Common myeloid progenitor, CD34-positive (primary cell): ENCODE results near the gene BEND3. TPM values are rescaled to one million over a fixed set of nuclear protein-coding genes. Genes with fewer than 3 reads are reported as not detected.
"Not testable (repeated sequence)": the region's sequence is repeated elsewhere in the genome, so short reads cannot be mapped to it uniquely, and the experiment has no call there.

Source experiments
- CTCF ChIA-PET: fragments of 350-600 bp; sonication (Branson Sonifier 250); formaldehyde crosslinking; loops from one replicate; lab custom pipeline; 2021; ENCODE audit warnings: antibody characterized with exemption; lab: Charles Lee
- POLR2A ChIA-PET: fragments of 350-600 bp; sonication (Branson Sonifier 250); formaldehyde crosslinking; loops from one replicate; lab custom pipeline; 2021; ENCODE audit warnings: antibody characterized with exemption; lab: Charles Lee
- DNase-seq, 3 donors: peaks; one replicate each; pipeline versions ENCODE4 v3.0.0 to v3.0.0-alpha.2; 2013
- H3K27ac ChIP-seq, 2 experiments: 1 replicate in 1 of 2; 2 replicates in 1 of 2; pipeline ENCODE4 v1.7.0; 2013; ENCODE audit warnings: inconsistent platforms in 2 of 2, low read length in 2 of 2, mild to moderate bottlenecking in 2 of 2, low read depth in 1 of 2, moderate library complexity in 1 of 2; ENCODE audit not compliant: severe bottlenecking in 2 of 2, insufficient read depth in 1 of 2, poor library complexity in 1 of 2
- H3K27me3 ChIP-seq, 5 experiments: replicated peaks in 2 of 5; 1 replicate in 3 of 5; 2 replicates in 2 of 5; pipeline versions ENCODE4 v1.6.1 to v1.7.0; 2013; ENCODE audit warnings: low read length in 4 of 5, mild to moderate bottlenecking in 2 of 5, moderate library complexity in 2 of 5, inconsistent platforms in 1 of 5; ENCODE audit not compliant: insufficient read depth in 5 of 5, control insufficient read depth in 4 of 5
- H3K36me3 ChIP-seq, 4 experiments: 1 replicate in 2 of 4; 2 replicates in 2 of 4; pipeline versions ENCODE4 v1.6.1 to v1.7.0; 2013; ENCODE audit warnings: low read length in 3 of 4, control low read depth in 1 of 4, mild to moderate bottlenecking in 1 of 4; ENCODE audit not compliant: control insufficient read depth in 4 of 4, insufficient read depth in 4 of 4
- H3K4me1 ChIP-seq, 4 experiments: 1 replicate in 3 of 4; 2 replicates in 1 of 4; pipeline versions ENCODE4 v1.6.1 to v1.7.1; 2013; ENCODE audit warnings: low read length in 3 of 4, mild to moderate bottlenecking in 3 of 4, control low read depth in 1 of 4, inconsistent platforms in 1 of 4, moderate library complexity in 1 of 4; ENCODE audit not compliant: control insufficient read depth in 4 of 4, insufficient read depth in 4 of 4; ENCODE audit errors: control extremely low read depth in 1 of 4
- H3K4me3 ChIP-seq, 7 experiments: 1 replicate in 4 of 7; 2 replicates in 3 of 7; pipeline versions ENCODE4 v1.5.1 to v1.7.0; 2013; ENCODE audit warnings: mild to moderate bottlenecking in 7 of 7, low read length in 6 of 7, moderate library complexity in 6 of 7, inconsistent platforms in 2 of 7, low read depth in 2 of 7, control low read depth in 1 of 7; ENCODE audit not compliant: insufficient read depth in 4 of 7, control insufficient read depth in 1 of 7; ENCODE audit errors: extremely low read depth in 1 of 7
- H3K9me3 ChIP-seq, 5 experiments: 1 replicate in 4 of 5; 2 replicates in 1 of 5; pipeline versions ENCODE4 v1.6.1 to v1.7.1; 2013; ENCODE audit warnings: low read length in 4 of 5, mild to moderate bottlenecking in 2 of 5, inconsistent platforms in 1 of 5, low read depth in 1 of 5, moderate library complexity in 1 of 5; ENCODE audit not compliant: control insufficient read depth in 4 of 5, insufficient read depth in 2 of 5; ENCODE audit errors: control extremely low read depth in 1 of 5
- WGBS: methylation state at CpG from one replicate; pipeline ENCODE4 v1.1.5; 2013; ENCODE audit not compliant: insufficient coverage; 5-methylcytosine and 5-hydroxymethylcytosine counted together
- polyA plus RNA-seq: library from polyadenylated mRNA; unstranded; fragments of 120-200 nt; gene quantifications from one replicate; pipeline ENCODE4 v1.2.1, GENCODE V29; 2013

The BEND3 gene
- polyA plus RNA-seq, result 0.66 TPM

- peak in 2 of 3 donors; percentile 54 to 59 for DNase-seq
- Histone ChIP-seq H3K27ac (no peak within 1 kb of the TSS), H3K9me3 (no peaks in the 10 kb centered on the region), H3K36me3 (no peaks in the 10 kb centered on the region), H3K4me3 (peak within 1 kb of the TSS; percentile 47 to 78 (median 69)), H3K27me3 (peaks cover 0 to 28% (median 8%) of the 10 kb centered on the region in 5 experiments), H3K4me1 (peaks cover 4 to 43% (median 25%) of the 10 kb centered on the region in 4 experiments)
- POLR2A ChIA-PET, result no interaction called here
- WGBS, result 0% methylated on average over 49 of the region's 109 CpGs
- CTCF ChIA-PET, result interaction anchor here (0.7 to 1.9 kb wide), 5 partner anchors 14 to 605 kb away, joined by 3 to 5 read pairs (median 3); partner anchors contain the start of gene MTRES1
These were observed at the start of gene BEND3 for GRCh38 chr6:107114926-107115694. Gene BEND3, minus strand, starts transcription at chr6:107115515. Its CDS starts 16,230 bp downstream, at chr6:107099285.

- WGBS, result no CpG with 5 or more reads among the region's 5 CpGs
- H3K27me3 ChIP-seq, POLR2A ChIA-PET, H3K36me3 ChIP-seq, H3K9me3 ChIP-seq, H3K4me1 ChIP-seq, CTCF ChIA-PET, H3K4me3 ChIP-seq, H3K27ac ChIP-seq, DNase-seq: not testable (repeated sequence)
These were observed 49.0 kb upstream of the BEND3 start for GRCh38 chr6:107164299-107164698.

DNA sequence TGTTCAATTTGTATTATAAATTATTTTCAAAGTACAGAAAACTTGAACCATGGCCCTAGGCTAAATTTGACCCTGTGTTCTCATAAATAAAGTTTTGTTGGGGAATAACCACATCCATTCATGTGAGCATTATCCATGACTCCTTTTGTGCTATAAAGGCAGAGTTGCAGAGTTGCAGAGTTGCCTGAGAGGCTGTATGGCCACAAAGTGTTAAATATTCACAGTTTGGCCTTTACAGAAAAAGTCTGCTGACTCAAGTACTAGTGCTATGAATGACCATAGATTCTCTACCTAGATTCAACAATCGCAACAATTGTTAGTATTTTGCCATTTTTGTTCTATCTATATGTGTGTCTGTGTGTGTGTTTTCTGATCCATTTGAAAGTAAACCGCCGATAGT is 46.2 kb upstream of the BEND3 start:
- WGBS, result 100% methylated on average over 2 of the region's 3 CpGs
- no peak for DNase-seq
- Histone ChIP-seq H3K27ac (no peak overlapping the region), H3K4me1 (no peaks in the 10 kb centered on the region), H3K27me3 (no peaks in the 10 kb centered on the region), H3K4me3 (no peak overlapping the region), H3K36me3 (no peaks in the 10 kb centered on the region), H3K9me3 (no peaks in the 10 kb centered on the region)
- ChIA-PET POLR2A (no interaction called here), CTCF (no interaction called here)

GRCh38 chr6:107156617-107157016 is 41.3 kb upstream of the BEND3 start:
- POLR2A ChIA-PET, result no interaction called here
- H3K4me3 ChIP-seq, result no peak overlapping the region
- H3K4me1 ChIP-seq, result no peaks in the 10 kb centered on the region
- CTCF ChIA-PET, result interaction anchor here (1.1 kb wide), 1 partner anchor 9 kb away, joined by 3 read pairs; no protein-coding TSS in a partner anchor
- H3K27ac ChIP-seq, result no peak overlapping the region
- H3K9me3 ChIP-seq, result no peaks in the 10 kb centered on the region
- no peaks in the 10 kb centered on the region for H3K27me3 ChIP-seq
- DNase-seq, result no peak
- 90% methylated on average over 2 of the region's 2 CpGs for WGBS
- H3K36me3 ChIP-seq, result no peaks in the 10 kb centered on the region

GRCh38 chr6:107154801-107155160 is 39.5 kb upstream of the BEND3 start:
- H3K36me3 ChIP-seq, result no peaks in the 10 kb centered on the region
- no peak overlapping the region for H3K27ac ChIP-seq
- H3K4me3 ChIP-seq, result no peak overlapping the region
- H3K27me3 ChIP-seq, result no peaks in the 10 kb centered on the region
- no peak for DNase-seq
- H3K4me1 ChIP-seq, result no peaks in the 10 kb centered on the region
- no CpG with 5 or more reads among the region's 2 CpGs for WGBS
- H3K9me3 ChIP-seq, result no peaks in the 10 kb centered on the region
- POLR2A ChIA-PET, result no interaction called here
- CTCF ChIA-PET, result interaction anchor here (0.6 to 0.7 kb wide), 2 partner anchors 13 to 56 kb away, joined by 3 to 5 read pairs; no protein-coding TSS in a partner anchor

- Histone ChIP-seq H3K27ac (no peak overlapping the region), H3K27me3 (no peaks in the 10 kb centered on the region), H3K4me1 (no peaks in the 10 kb centered on the region), H3K9me3 (no peaks in the 10 kb centered on the region), H3K36me3 (no peaks in the 10 kb centered on the region), H3K4me3 (no peak overlapping the region)
- no peak for DNase-seq
- ChIA-PET POLR2A (no interaction called here), CTCF (interaction anchor here (0.6 kb wide), 1 partner anchor 57 kb away, joined by 5 read pairs; no protein-coding TSS in a partner anchor)
- 98% methylated on average over 6 of the region's 12 CpGs for WGBS
These were observed 39.0 kb upstream of the BEND3 start for GRCh38 chr6:107154131-107154800.
